Tibial nerve (tissue), 4 donors: Measurements from ENCODE around the gene DRAM1. TPM values are rescaled to one million over a fixed set of nuclear protein-coding genes. Genes with fewer than 3 reads are reported as not detected.

Experiments used
- DNase-seq, 2 donors: peaks; one replicate each; pipeline ENCODE4 v3.0.0-alpha.2; 2019; ENCODE audit warnings: low spot score in 2 of 2
- H3K27ac ChIP-seq, 4 donors: fragments of 200-600 bp; sonication (generic) in 3 of 4; one replicate each; pipeline ENCODE4 v1.5.1; 2017 to 2019; ENCODE audit warnings: mild to moderate bottlenecking in 1 of 4
- H3K27me3 ChIP-seq, 2 donors: fragments of 200-600 bp; sonication (generic) in 1 of 2; one replicate each; pipeline versions ENCODE4 v1.5.1 to v1.6.0; 2017 to 2019
- H3K36me3 ChIP-seq, 3 donors: fragments of 200-600 bp; sonication (generic); one replicate each; pipeline ENCODE4 v1.5.1; 2018 to 2019
- H3K4me1 ChIP-seq, 4 donors: fragments of 200-600 bp; sonication (generic) in 3 of 4; one replicate each; pipeline ENCODE4 v1.5.1; 2017 to 2019
- H3K4me3 ChIP-seq, 4 donors: fragments of 200-600 bp; sonication (generic) in 3 of 4; one replicate each; pipeline ENCODE4 v1.5.1; 2017 to 2019; ENCODE audit warnings: mild to moderate bottlenecking in 1 of 4, moderate library complexity in 1 of 4
- H3K9me3 ChIP-seq, 4 donors: fragments of 200-600 bp; sonication (generic) in 3 of 4; one replicate each; pipeline ENCODE4 v1.5.1; 2017 to 2019
- EP300 ChIP-seq, 2 donors: sonication (generic); formaldehyde crosslinking; IDR thresholded peaks; one replicate each; pipeline ENCODE4 v1.6.1; 2017; ENCODE audit warnings: antibody characterized with exemption in 2 of 2, mild to moderate bottlenecking in 1 of 2
- POLR2A ChIP-seq, 2 donors: fragments of 450-650 bp; IDR thresholded peaks; one replicate each; pipeline ENCODE4 v1.6.1; 2017; ENCODE audit warnings: antibody characterized with exemption in 2 of 2, mild to moderate bottlenecking in 2 of 2, moderate library complexity in 2 of 2
- WGBS, 2 donors: methylation state at CpG; one replicate each; pipeline ENCODE4 v1.1.5; 2018; 5-methylcytosine and 5-hydroxymethylcytosine counted together
- total RNA-seq, 4 donors: library from RNA; depleted of rRNA; stranded (reverse); fragments of >200 nt; gene quantifications; one replicate each; pipeline ENCODE4 v1.1.0, GENCODE V29; 2016
- TF ChIP-seq, protein P1 (sequence below), 5 experiments: fragments of 200-600 bp in 3 of 5; fragments of 450-650 bp in 2 of 5; sonication (generic) in 3 of 5; IDR thresholded peaks; one replicate each; pipeline ENCODE4 v1.5.1; 2016 to 2019; ENCODE audit warnings: antibody characterized with exemption in 5 of 5, mild to moderate bottlenecking in 3 of 5, moderate library complexity in 2 of 5

DRAM1 gene
- total RNA-seq, 4 donors from 2014 or later = 14.4 to 23.1 (median 17.8) TPM

DNA sequence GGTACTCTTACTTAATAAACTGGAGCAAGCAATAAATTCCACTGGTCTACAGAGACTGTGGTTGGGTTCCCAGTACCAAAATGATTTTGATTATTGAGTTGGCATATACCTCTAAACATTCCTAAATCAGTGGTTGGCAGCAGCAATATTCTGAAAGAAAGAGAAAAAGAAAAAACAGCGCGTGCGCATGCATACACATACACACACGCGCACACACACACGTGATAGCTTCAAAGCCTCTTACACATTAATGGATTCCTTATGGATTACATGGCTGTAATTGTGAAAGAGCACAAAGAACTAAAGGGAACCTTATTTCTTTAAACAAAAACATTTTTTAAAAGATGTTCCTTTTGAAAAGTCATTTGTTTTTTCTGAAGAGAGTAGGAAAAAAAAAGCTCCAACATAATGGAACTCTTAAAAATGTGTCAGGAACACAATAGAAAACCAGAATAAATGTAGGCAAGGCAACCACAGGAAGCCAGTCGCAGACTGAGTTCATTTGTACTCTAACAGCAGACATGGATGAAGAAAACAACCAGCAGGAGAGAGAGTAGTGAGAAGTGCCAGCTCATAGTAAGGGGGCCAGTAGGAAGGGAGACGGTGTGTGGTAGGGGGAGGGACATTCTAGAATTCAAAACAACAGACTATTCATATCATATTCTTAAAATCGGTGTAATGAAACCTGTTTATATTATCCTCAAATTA lies 80.0 kb downstream of the DRAM1 start:
- Histone ChIP-seq H3K4me1 (no peaks in the 10 kb centered on the region), H3K36me3 (no peaks in the 10 kb centered on the region), H3K27ac (peak overlapping the region in 1 of 4 donors; percentile 17), H3K4me3 (no peak overlapping the region), H3K27me3 (no peaks in the 10 kb centered on the region), H3K9me3 (peaks cover 0 to 10% (median 0%) of the 10 kb centered on the region in 4 donors)
- no peak for DNase-seq
- TF ChIP-seq, protein P1, sequence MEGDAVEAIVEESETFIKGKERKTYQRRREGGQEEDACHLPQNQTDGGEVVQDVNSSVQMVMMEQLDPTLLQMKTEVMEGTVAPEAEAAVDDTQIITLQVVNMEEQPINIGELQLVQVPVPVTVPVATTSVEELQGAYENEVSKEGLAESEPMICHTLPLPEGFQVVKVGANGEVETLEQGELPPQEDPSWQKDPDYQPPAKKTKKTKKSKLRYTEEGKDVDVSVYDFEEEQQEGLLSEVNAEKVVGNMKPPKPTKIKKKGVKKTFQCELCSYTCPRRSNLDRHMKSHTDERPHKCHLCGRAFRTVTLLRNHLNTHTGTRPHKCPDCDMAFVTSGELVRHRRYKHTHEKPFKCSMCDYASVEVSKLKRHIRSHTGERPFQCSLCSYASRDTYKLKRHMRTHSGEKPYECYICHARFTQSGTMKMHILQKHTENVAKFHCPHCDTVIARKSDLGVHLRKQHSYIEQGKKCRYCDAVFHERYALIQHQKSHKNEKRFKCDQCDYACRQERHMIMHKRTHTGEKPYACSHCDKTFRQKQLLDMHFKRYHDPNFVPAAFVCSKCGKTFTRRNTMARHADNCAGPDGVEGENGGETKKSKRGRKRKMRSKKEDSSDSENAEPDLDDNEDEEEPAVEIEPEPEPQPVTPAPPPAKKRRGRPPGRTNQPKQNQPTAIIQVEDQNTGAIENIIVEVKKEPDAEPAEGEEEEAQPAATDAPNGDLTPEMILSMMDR (IDR thresholded peaks at IDR 0.05) = no peak
- TF ChIP-seq EP300 (IDR thresholded peaks at IDR 0.05) (peak in 1 of 2 donors; percentile 23), POLR2A (IDR thresholded peaks at IDR 0.05) (no peak)
- 63 to 69% methylated on average over 9 of the region's 9 CpGs for WGBS, 2 donors

DNA sequence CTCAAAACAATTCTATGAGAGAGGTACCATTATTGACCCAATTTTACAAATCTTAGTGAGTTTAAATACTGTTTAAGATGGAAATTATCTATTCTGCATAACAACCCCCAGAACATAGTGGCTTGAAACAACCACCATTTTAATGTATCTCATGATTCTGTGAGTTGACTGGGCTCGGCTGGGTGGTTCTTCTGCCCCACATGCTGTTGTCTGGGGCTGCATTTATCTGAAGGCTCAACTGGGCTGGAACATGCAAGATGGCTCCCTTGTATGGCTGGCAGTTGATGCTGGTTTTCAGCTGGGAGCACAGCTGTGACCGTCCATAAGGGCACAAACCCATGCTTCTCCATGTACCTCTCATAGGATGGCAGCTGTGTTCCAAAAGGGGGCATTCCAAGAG lies 82.2 kb downstream of the DRAM1 start:
- WGBS, 2 donors = 92 to 100% methylated on average over 2 of the region's 2 CpGs
- Histone ChIP-seq H3K4me3 (no peak overlapping the region), H3K36me3 (no peaks in the 10 kb centered on the region), H3K4me1 (no peaks in the 10 kb centered on the region), H3K9me3 (peaks cover 0 to 10% (median 0%) of the 10 kb centered on the region in 4 donors), H3K27ac (no peak overlapping the region), H3K27me3 (no peaks in the 10 kb centered on the region)
- TF ChIP-seq EP300 (IDR thresholded peaks at IDR 0.05) (no peak), POLR2A (IDR thresholded peaks at IDR 0.05) (no peak)
- DNase-seq = no peak

DNA sequence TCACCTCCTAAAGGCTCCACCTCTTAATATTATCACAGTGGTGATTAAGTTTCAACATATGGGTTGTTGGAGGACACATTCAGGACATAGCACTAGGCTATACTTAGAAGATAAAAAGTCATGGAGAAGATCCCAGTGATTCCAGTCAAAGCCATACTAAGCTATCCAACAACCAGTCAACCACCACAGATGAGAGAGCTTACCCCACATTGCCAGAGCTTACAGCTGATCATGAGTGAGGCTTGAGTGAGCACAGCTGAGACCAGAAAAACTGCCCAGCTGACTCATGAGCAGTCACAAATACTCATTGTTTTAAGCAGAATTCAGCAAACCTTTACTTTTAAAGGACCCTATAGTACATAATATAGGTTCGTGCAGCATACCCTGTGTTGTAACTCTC lies 85.1 kb downstream of the DRAM1 start:
- no peak for DNase-seq
- no peak overlapping the region for H3K27ac ChIP-seq

DNA sequence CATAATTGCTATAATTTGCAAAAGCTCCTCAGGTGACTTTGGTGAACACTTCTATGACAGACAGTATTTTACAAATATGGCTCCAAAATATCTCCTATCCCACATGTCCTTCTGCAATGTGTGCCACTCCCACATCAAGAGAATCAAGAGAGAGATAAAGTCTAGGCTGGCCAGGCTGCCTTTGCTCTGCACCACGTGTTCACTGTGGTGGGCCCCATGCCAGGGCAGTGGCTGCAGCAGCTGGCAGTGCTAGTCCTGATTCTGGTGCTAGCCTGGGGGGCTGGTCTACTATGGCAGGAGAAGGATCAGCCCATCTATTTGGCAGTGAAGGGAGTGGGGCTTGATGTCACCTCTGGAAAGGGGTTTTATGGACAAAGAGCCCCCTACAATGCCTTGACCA lies 86.3 kb downstream of the DRAM1 start:
- no peak for DNase-seq
- H3K36me3 ChIP-seq = no peaks in the 10 kb centered on the region
- H3K9me3 ChIP-seq = peaks cover 0 to 10% (median 0%) of the 10 kb centered on the region in 4 donors
- H3K27me3 ChIP-seq = no peaks in the 10 kb centered on the region
- H3K4me3 ChIP-seq = no peak overlapping the region
- TF ChIP-seq EP300 (IDR thresholded peaks at IDR 0.05) (no peak), POLR2A (IDR thresholded peaks at IDR 0.05) (no peak)
- TF ChIP-seq, protein P1 (IDR thresholded peaks at IDR 0.05) = no peak
- no peak overlapping the region for H3K27ac ChIP-seq
- 0 to 18% methylated on average over 1 of the region's 1 CpG for WGBS, 2 donors
- no peaks in the 10 kb centered on the region for H3K4me1 ChIP-seq

More for the DNA sequence above, 85.1 kb downstream of the DRAM1 start:
- no peak overlapping the region for H3K4me3 ChIP-seq
- WGBS, 2 donors = 55 to 79% methylated on average over 1 of the region's 1 CpG
- no peaks in the 10 kb centered on the region for H3K36me3 ChIP-seq
- no peaks in the 10 kb centered on the region for H3K27me3 ChIP-seq
- peaks cover 0 to 10% (median 0%) of the 10 kb centered on the region in 4 donors for H3K9me3 ChIP-seq
- no peaks in the 10 kb centered on the region for H3K4me1 ChIP-seq
- TF ChIP-seq EP300 (IDR thresholded peaks at IDR 0.05) (no peak), POLR2A (IDR thresholded peaks at IDR 0.05) (no peak)
- TF ChIP-seq, protein P1 (IDR thresholded peaks at IDR 0.05) = no peak

DNA sequence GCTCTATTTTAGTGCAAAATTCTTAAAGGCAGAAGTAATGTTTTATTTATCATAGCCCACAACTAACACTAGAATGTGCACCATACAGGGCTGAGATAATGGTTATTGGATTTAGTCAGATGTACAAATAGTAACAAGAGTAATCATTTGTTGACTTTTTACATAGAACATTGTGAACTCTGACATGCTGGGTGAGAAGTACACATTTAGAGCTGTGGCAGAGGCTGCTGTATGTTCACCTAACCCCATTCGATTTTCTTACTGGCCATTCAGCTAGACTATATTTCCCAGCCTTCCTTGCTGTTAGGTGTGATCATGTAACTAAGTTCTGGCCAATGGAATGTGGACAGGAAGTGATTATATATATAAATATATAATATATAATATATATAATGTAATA lies 89.1 kb downstream of the DRAM1 start:
- H3K36me3 ChIP-seq = no peaks in the 10 kb centered on the region
- 90 to 100% methylated on average over 1 of the region's 1 CpG for WGBS, 2 donors
- peaks cover 0 to 4% (median 0%) of the 10 kb centered on the region in 4 donors for H3K9me3 ChIP-seq
- H3K27ac ChIP-seq = no peak overlapping the region
- no peaks in the 10 kb centered on the region for H3K27me3 ChIP-seq
- no peaks in the 10 kb centered on the region for H3K4me1 ChIP-seq
- DNase-seq = no peak
- H3K4me3 ChIP-seq = no peak overlapping the region
- TF ChIP-seq, protein P1 (IDR thresholded peaks at IDR 0.05) = no peak
- TF ChIP-seq POLR2A (IDR thresholded peaks at IDR 0.05) (no peak), EP300 (IDR thresholded peaks at IDR 0.05) (no peak)
